22Rv1 (cell line): ENCODE measurements around the gene DIP2B.
"Not testable (repeated sequence)": the region's sequence is repeated elsewhere in the genome, so short reads cannot be mapped to it uniquely, and the experiment has no call there.

ENCODE experiments used
- H3K27ac ChIP-seq: fragments of 450-650 bp; 2 replicates; pipeline ENCODE4 v1.5.1; 2017
- CTCF ChIP-seq: fragments of 450-650 bp; IDR thresholded peaks from 2 replicates; pipeline ENCODE4 v1.5.1; 2017; ENCODE audit warnings: mild to moderate bottlenecking
- ZFX ChIP-seq: fragments of 450-650 bp; IDR thresholded peaks from 2 replicates; pipeline ENCODE4 v1.6.1; 2017; ENCODE audit warnings: antibody characterized with exemption, borderline replicate concordance

DIP2B gene

GRCh38 chr12:50677858-50678257 is 173.1 kb downstream of the DIP2B start:
- TF ChIP-seq CTCF = no peak
- TF ChIP-seq ZFX = no peak
- no peak overlapping the region for H3K27ac ChIP-seq

- no peak for TF ChIP-seq ZFX
- TF ChIP-seq CTCF = no peak
- H3K27ac ChIP-seq = no peak overlapping the region
Measured at GRCh38 chr12:50678650-50679365, 174.0 kb downstream of the DIP2B start.

GRCh38 chr12:50679612-50680011 is 174.8 kb downstream of the DIP2B start:
- no peak overlapping the region for H3K27ac ChIP-seq
- no peak for TF ChIP-seq CTCF

GRCh38 chr12:50681064-50681463 is 176.3 kb downstream of the DIP2B start:
- not testable (repeated sequence) for H3K27ac ChIP-seq

- no peak overlapping the region for H3K27ac ChIP-seq
- TF ChIP-seq CTCF (no peak), ZFX (no peak)
Measured at GRCh38 chr12:50685641-50686040, 180.9 kb downstream of the DIP2B start.

GRCh38 chr12:50686406-50686805 is 181.6 kb downstream of the DIP2B start:
- H3K27ac ChIP-seq = no peak overlapping the region
- TF ChIP-seq ZFX (no peak), CTCF (no peak)

- no peak overlapping the region for H3K27ac ChIP-seq
- no peak for TF ChIP-seq ZFX
- TF ChIP-seq CTCF = no peak
Measured at GRCh38 chr12:50686976-50687375, 182.2 kb downstream of the DIP2B start.

- H3K27ac ChIP-seq = no peak overlapping the region
- TF ChIP-seq CTCF = no peak
- no peak for TF ChIP-seq ZFX
Measured at GRCh38 chr12:50689437-50689836, 184.7 kb downstream of the DIP2B start.
